ENCODE measurements around the gene RASA3. TPM values are rescaled to one million over a fixed set of nuclear protein-coding genes. Genes with fewer than 3 reads are reported as not detected.

Gene RASA3
- total RNA-seq, 1 donor from 2014 or later, result 41.1 TPM

DNA sequence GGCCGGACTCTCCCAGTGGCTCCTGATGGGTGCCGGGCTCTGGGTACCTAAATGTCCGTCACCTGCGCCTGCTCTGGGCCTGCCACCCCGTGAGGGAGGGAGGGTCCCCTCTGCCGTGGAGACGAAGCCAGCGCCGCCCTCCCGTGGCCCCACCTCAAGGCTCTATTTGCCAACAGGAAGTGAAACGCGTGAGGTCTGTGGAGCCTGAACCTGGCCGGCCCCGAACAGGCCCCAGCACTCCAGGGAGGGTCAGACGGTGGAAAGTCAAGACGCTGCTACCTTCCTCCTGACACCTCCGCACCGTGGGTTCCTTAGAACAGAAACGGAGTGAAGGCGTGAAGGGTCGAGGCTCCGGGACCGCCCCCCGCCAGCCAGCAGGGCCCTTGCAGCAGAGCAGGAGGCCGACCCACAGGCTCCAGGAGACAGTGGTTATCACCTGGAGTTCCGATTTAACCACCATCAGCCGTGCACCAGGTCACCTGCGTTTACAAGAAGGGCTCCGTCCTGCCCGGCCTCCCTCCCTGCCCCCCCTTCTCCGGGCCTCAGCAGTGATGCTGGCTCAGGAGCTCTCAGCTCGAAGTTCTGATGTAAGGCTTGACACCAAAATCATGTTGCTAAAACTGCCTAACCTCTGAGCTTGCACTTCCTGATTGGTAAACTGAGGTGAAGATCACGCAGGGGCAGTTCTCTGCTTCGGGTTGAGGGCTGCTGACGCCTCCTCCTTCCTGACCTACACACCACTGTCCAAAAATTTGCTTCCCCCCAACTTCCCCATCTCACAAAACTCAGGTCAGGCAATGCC, 107.6 kb downstream of the RASA3 start:
- H3K27ac ChIP-seq (ENCODE audit: low read depth, low read length), result no peak overlapping the region
- TF ChIP-seq EZH2 (IDR thresholded peaks at IDR 0.05; ENCODE audit: insufficient read depth, low read length), result no peak
- TF ChIP-seq, protein P1, sequence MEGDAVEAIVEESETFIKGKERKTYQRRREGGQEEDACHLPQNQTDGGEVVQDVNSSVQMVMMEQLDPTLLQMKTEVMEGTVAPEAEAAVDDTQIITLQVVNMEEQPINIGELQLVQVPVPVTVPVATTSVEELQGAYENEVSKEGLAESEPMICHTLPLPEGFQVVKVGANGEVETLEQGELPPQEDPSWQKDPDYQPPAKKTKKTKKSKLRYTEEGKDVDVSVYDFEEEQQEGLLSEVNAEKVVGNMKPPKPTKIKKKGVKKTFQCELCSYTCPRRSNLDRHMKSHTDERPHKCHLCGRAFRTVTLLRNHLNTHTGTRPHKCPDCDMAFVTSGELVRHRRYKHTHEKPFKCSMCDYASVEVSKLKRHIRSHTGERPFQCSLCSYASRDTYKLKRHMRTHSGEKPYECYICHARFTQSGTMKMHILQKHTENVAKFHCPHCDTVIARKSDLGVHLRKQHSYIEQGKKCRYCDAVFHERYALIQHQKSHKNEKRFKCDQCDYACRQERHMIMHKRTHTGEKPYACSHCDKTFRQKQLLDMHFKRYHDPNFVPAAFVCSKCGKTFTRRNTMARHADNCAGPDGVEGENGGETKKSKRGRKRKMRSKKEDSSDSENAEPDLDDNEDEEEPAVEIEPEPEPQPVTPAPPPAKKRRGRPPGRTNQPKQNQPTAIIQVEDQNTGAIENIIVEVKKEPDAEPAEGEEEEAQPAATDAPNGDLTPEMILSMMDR (IDR thresholded peaks at IDR 0.05; ENCODE audit: insufficient read depth, low read depth, low read length), result no peak
- peaks cover 21% of the 10 kb centered on the region for H3K36me3 ChIP-seq (ENCODE audit: insufficient read depth, low read length)
- H3K27ac Mint-ChIP-seq (ENCODE audit: unreplicated experiment), result peak overlapping the region; percentile 96
- H3K4me1 ChIP-seq (ENCODE audit: insufficient read depth, low read length), result peaks cover 30% of the 10 kb centered on the region
- H3K36me3 Mint-ChIP-seq (ENCODE audit: low read depth, unreplicated experiment), result peaks cover 31% of the 10 kb centered on the region
- no peak overlapping the region for H2AFZ ChIP-seq (ENCODE audit: low read depth, low read length)
- H3K4me2 ChIP-seq (ENCODE audit: low read length), result no peak overlapping the region
- H3K9me3 ChIP-seq (ENCODE audit: insufficient read depth, low read depth, low read length), result no peaks in the 10 kb centered on the region
- peaks cover 56% of the 10 kb centered on the region for H4K20me1 ChIP-seq (ENCODE audit: insufficient read depth, low read length)
- H3K27me3 Mint-ChIP-seq (ENCODE audit: low read depth, unreplicated experiment), result no peaks in the 10 kb centered on the region
- H3K9ac ChIP-seq (ENCODE audit: low read length), result peak overlapping the region; percentile 39
- no peak overlapping the region for H3K4me3 Mint-ChIP-seq (ENCODE audit: unreplicated experiment)
- no peaks in the 10 kb centered on the region for H3K9me3 Mint-ChIP-seq (ENCODE audit: unreplicated experiment)
- DNase-seq (ENCODE audit: low read depth) (no peak), FAIRE-seq (no peak)
- H3K79me2 ChIP-seq (ENCODE audit: insufficient read depth, low read length), result peaks cover 50% of the 10 kb centered on the region
- H3K27me3 ChIP-seq (ENCODE audit: insufficient read depth, low read length), result no peaks in the 10 kb centered on the region
- peaks cover 17% of the 10 kb centered on the region for H3K4me1 Mint-ChIP-seq (ENCODE audit: low read depth, unreplicated experiment)
- H3K4me3 ChIP-seq (ENCODE audit: insufficient read depth, low read depth, low read length), result no peak overlapping the region

DNA sequence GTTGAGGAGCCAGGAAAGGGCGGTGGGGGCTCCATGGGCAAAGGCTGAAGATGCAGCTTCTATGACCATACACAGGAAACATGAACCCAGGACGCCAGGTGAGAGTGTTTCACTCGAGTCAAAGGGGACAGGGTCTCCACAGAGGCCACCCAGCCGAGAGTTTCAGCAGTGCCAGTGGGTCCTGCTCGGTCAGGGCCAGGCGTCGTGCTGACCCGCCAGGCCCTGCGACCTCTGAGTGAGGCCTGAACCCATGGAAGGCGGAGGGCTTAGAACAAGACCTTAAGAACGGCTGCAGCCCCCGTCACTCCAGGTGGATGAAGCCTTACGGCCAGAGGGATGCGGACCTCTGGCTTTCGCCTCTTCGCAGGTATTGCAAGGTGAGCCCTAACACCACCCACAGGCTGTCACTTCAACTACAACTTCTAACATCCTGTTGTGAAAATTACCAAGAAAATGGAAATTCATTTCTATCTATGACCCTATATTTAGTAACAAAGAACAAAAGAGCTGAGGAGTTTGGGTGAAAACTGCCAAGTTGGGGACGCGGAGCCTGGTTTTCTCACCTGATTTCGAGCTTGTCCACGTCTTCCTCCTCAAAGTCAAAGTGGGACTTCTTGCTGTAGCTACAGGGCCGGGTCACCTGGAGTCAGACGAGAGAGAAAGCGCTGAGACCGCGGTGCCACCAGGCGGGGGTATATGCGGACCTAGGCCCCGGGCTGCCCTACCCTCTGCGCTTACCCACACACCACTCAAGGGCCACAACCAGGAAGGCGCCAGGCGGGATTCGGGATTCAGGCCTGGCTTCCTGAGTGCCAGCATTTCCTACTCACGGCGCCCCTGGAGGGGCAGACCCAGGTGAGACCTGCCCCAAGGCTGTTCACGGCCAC, 108.5 kb downstream of the RASA3 start:
- Histone ChIP-seq H3K9me3 (ENCODE audit: insufficient read depth, low read depth, low read length) (no peaks in the 10 kb centered on the region), H3K9ac (ENCODE audit: low read length) (no peak overlapping the region), H3K4me3 (ENCODE audit: insufficient read depth, low read depth, low read length) (no peak overlapping the region), H3K36me3 (ENCODE audit: insufficient read depth, low read length) (peaks cover 18% of the 10 kb centered on the region), H3K4me1 (ENCODE audit: insufficient read depth, low read length) (peaks cover 30% of the 10 kb centered on the region), H4K20me1 (ENCODE audit: insufficient read depth, low read length) (peaks cover 58% of the 10 kb centered on the region), H2AFZ (ENCODE audit: low read depth, low read length) (no peak overlapping the region), H3K4me2 (ENCODE audit: low read length) (no peak overlapping the region), H3K79me2 (ENCODE audit: insufficient read depth, low read length) (peaks cover 45% of the 10 kb centered on the region), H3K27ac (ENCODE audit: low read depth, low read length) (no peak overlapping the region), H3K27me3 (ENCODE audit: insufficient read depth, low read length) (no peaks in the 10 kb centered on the region)
- H3K27me3 Mint-ChIP-seq (ENCODE audit: low read depth, unreplicated experiment), result no peaks in the 10 kb centered on the region
- H3K4me1 Mint-ChIP-seq (ENCODE audit: low read depth, unreplicated experiment), result peaks cover 17% of the 10 kb centered on the region
- DNase-seq (ENCODE audit: low read depth), result no peak
- no peak overlapping the region for H3K27ac Mint-ChIP-seq (ENCODE audit: unreplicated experiment)
- H3K9me3 Mint-ChIP-seq (ENCODE audit: unreplicated experiment), result no peaks in the 10 kb centered on the region
- H3K36me3 Mint-ChIP-seq (ENCODE audit: low read depth, unreplicated experiment), result peaks cover 30% of the 10 kb centered on the region
- TF ChIP-seq, protein P1 (IDR thresholded peaks at IDR 0.05; ENCODE audit: insufficient read depth, low read depth, low read length), result no peak
- no peak for TF ChIP-seq EZH2 (IDR thresholded peaks at IDR 0.05; ENCODE audit: insufficient read depth, low read length)
- FAIRE-seq, result no peak
- H3K4me3 Mint-ChIP-seq (ENCODE audit: unreplicated experiment), result no peak overlapping the region

All from astrocyte (in vitro differentiated cells and primary cell).